SW480 (cell line): Measurements from ENCODE around the gene RAD23B.

ENCODE experiments used
- DNase-seq: peaks from one replicate; pipeline ENCODE4 v3.0.0-alpha.2; 2016; ENCODE audit warnings: low spot score

Gene RAD23B

DNA sequence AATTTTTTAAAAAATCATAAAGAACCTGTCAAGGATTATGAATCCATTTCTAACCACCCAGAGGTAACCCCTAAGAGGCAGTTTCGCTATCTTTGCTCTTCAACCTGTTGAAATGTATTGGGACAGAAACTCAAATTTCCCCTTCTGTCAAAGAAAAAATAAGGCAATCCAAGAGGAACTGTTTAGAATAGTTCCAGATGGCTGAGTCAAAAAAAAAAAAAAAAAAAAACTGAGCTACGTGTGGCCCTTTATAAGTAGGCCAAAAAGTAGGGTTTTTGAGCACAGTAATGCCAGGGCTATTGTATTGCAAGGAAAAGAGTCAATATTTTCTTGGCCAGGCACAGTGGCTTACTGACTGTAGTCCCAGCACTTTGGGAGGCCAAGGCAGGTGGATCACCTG lies 94.9 kb downstream of the RAD23B start:
- DNase-seq, result no peak
